Measurements from ENCODE around the gene FAM20A.

The FAM20A gene

DNA sequence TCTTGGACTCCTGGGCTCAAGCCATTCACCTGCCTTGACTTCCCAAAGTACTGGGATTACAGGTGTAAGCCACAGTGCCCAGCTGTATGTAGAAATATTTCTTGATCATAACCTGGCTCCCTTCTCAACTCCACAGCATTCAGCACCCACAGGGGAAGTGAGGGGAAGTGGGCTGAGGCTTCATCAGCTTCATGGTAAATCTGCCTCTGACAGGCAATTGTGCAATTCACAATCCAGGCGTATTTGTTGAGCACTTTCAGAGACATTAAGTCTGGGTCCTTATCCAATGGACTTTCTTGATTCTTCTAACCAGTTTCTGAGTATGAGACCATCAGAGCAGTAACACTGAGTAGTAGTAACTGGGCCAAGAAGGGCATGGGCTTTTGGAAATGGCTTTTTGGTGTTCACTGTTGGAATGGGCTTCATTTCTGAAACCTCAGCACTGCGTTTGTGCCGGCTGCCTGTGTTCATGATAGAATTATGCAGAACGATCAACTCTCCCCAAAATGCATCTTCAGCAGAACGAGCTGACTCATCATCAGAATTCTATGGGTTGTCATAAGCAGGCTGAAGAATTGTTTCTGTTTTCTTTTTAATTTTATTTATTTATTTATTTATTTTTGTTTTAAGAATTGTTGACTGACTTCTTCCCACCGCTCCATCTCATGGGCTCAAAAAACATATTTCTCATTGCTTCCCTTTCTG is 28.9 kb downstream of the FAM20A start:
- no peak for DNase-seq (ENCODE audit: low read depth)

DNA sequence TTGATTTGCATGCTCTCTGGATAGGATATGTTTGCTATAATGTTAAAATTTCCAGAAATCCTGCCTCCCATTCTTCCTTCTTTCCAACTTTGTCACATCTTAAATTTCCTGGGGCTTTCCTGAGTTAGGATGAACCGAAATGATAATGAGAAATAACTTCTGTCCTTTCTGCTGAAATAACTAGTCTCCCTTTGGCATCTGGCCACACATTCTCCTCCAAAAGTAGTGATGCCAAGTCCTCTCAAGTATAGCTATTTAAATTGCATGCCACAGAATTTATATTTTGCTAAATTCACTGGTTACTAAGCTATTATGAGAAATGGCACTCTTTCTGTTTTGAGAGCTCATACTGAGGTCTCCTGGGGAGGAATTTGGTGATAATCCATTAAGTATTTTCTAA is 30.6 kb downstream of the FAM20A start:
- TF ChIP-seq, protein P1, sequence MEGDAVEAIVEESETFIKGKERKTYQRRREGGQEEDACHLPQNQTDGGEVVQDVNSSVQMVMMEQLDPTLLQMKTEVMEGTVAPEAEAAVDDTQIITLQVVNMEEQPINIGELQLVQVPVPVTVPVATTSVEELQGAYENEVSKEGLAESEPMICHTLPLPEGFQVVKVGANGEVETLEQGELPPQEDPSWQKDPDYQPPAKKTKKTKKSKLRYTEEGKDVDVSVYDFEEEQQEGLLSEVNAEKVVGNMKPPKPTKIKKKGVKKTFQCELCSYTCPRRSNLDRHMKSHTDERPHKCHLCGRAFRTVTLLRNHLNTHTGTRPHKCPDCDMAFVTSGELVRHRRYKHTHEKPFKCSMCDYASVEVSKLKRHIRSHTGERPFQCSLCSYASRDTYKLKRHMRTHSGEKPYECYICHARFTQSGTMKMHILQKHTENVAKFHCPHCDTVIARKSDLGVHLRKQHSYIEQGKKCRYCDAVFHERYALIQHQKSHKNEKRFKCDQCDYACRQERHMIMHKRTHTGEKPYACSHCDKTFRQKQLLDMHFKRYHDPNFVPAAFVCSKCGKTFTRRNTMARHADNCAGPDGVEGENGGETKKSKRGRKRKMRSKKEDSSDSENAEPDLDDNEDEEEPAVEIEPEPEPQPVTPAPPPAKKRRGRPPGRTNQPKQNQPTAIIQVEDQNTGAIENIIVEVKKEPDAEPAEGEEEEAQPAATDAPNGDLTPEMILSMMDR (IDR thresholded peaks at IDR 0.05; ENCODE audit: low read depth, low read length, missing control alignments) = no peak

More for the DNA sequence above, 28.9 kb downstream of the FAM20A start:
- H3K4me3 ChIP-seq (ENCODE audit: low read depth, low read length) = no peak overlapping the region
- in situ Hi-C loops (cut with HindIII; ENCODE audit: low sequenced_read_pairs) = no loop called here
- TF ChIP-seq, protein P1 (IDR thresholded peaks at IDR 0.05; ENCODE audit: low read depth, low read length, missing control alignments) = no peak

DNA sequence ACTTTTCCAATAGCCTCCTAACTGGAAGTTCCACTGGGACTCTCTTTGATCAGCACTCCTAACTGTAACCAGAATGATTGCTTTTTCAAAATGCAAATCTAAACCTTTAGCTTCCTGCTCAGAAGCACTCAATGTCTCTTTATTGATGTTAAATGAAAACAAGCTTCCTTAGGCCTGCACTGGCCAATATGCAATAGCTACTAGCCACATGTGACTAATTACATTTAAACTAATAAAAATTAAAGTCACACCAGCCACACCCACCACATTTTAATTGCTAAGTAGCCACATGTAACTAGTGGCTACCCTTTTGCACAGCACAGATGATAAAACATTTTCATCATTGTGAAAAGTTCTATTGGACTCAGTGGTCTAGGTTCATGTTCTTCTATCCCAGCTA is 31.8 kb downstream of the FAM20A start:
- in situ Hi-C loops (cut with HindIII; ENCODE audit: low sequenced_read_pairs) = no loop called here
- H3K4me3 ChIP-seq (ENCODE audit: low read depth, low read length) = no peak overlapping the region
- TF ChIP-seq, protein P1 (IDR thresholded peaks at IDR 0.05; ENCODE audit: low read depth, low read length, missing control alignments) = no peak
- no peak for DNase-seq (ENCODE audit: low read depth)

More for the DNA sequence above, 30.6 kb downstream of the FAM20A start:
- in situ Hi-C loops (cut with HindIII; ENCODE audit: low sequenced_read_pairs) = no loop called here
- DNase-seq (ENCODE audit: low read depth) = no peak
- no peak overlapping the region for H3K4me3 ChIP-seq (ENCODE audit: low read depth, low read length)

DNA sequence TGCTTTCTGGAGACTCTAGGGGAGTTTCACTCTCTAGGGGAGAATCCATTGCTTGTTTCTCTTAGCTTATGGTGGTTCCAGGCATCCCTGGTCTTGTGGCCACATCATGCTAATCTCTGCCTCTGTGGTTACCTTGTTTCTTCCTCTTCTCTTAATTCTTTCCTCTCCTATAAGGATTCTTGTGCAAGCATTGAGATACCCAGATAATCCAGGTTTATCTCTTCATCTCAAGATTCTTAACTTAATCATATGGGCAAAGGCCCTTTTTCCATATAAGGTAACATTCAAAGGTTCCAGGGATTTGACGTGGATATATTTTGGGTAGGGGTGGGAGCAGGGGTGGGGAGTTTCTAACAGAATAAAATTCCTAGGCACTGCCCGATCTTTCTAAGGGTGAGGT is 32.6 kb downstream of the FAM20A start:
- in situ Hi-C loops (cut with HindIII; ENCODE audit: low sequenced_read_pairs) = no loop called here
- TF ChIP-seq, protein P1 (IDR thresholded peaks at IDR 0.05; ENCODE audit: low read depth, low read length, missing control alignments) = no peak
- no peak for DNase-seq (ENCODE audit: low read depth)
- H3K4me3 ChIP-seq (ENCODE audit: low read depth, low read length) = no peak overlapping the region

DNA sequence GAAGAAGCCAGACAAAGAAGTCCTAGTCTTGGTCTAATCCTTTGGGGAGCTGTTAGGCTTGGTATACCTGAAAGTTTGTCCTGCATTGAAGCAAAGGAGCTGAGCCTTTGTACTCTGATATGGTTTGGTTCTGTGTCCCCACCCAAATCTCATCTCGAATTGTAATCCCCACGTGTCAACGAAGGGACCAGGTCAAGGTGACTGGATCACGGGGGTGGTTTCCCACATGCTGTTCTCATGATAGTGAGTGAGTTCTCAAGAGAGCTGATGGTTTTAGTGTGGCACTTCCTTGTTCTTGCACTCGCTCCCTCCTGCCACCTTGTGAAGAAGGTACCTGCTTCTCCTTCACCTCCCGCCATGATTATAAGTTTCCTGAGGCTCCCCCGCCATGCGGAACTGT is 33.6 kb downstream of the FAM20A start:
- no peak overlapping the region for H3K4me3 ChIP-seq (ENCODE audit: low read depth, low read length)
- in situ Hi-C loops (cut with HindIII; ENCODE audit: low sequenced_read_pairs) = no loop called here
- no peak for DNase-seq (ENCODE audit: low read depth)
- TF ChIP-seq, protein P1 (IDR thresholded peaks at IDR 0.05; ENCODE audit: low read depth, low read length, missing control alignments) = no peak

DNA sequence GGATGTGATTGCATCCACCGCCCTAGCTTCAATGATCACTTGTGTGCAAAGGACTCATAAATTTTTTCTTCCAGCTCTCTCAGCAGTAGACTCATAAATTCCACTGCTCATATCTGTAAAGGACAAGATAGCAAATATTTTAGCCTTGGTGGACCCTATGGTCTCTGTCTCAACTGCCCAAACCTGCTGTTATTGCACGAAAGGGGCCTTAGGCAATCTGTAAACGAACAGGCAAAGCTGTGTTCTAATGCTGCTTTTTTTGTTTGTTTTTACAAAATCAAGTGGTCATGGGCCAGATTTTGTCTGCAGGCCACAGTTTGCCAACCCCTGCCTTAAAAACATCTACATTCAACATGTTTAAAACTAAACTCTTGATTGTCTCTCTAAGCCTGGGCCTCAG is 34.1 kb downstream of the FAM20A start:
- TF ChIP-seq, protein P1 (IDR thresholded peaks at IDR 0.05; ENCODE audit: low read depth, low read length, missing control alignments) = no peak
- in situ Hi-C loops (cut with HindIII; ENCODE audit: low sequenced_read_pairs) = no loop called here
- no peak overlapping the region for H3K4me3 ChIP-seq (ENCODE audit: low read depth, low read length)
- DNase-seq (ENCODE audit: low read depth) = no peak

Data from astrocyte of the cerebellum (primary cell).